GM10266 (cell line): ENCODE measurements around the gene CTU1.

Source experiments
- DNase-seq: peaks from one replicate; pipeline ENCODE4 v3.0.0; 2012; ENCODE audit errors: extremely low spot score
- TF ChIP-seq, protein P1 (sequence below): IDR thresholded peaks from 2 replicates; pipeline ENCODE4 v1.5.1; 2012; ENCODE audit warnings: mild to moderate bottlenecking, low read depth; ENCODE audit not compliant: control insufficient read depth, insufficient read depth; ENCODE audit errors: missing control alignments

Gene CTU1

GRCh38 chr19:51060973-51061372 is 47.2 kb downstream of the CTU1 start:
- TF ChIP-seq, protein P1, sequence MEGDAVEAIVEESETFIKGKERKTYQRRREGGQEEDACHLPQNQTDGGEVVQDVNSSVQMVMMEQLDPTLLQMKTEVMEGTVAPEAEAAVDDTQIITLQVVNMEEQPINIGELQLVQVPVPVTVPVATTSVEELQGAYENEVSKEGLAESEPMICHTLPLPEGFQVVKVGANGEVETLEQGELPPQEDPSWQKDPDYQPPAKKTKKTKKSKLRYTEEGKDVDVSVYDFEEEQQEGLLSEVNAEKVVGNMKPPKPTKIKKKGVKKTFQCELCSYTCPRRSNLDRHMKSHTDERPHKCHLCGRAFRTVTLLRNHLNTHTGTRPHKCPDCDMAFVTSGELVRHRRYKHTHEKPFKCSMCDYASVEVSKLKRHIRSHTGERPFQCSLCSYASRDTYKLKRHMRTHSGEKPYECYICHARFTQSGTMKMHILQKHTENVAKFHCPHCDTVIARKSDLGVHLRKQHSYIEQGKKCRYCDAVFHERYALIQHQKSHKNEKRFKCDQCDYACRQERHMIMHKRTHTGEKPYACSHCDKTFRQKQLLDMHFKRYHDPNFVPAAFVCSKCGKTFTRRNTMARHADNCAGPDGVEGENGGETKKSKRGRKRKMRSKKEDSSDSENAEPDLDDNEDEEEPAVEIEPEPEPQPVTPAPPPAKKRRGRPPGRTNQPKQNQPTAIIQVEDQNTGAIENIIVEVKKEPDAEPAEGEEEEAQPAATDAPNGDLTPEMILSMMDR, result no peak
- DNase-seq, result no peak

DNA sequence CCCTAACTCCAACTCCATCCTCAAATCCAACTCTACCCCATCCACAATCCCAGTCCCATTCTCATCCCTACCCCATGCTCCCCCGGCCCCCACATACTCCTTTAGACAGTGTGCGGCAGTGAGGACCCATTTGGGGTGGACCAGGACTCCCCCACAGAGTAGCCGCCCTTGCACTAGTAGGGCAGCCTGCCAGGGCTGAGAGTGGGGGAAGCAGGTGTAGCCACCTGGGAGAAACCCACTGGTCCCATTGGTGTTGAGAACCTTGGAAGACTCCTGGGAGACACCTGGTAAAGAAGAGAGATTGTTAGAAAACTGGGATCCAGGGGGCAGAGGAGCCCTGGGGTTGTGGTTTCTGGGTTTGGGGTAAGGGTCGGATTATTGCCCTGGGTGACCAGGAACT is 47.9 kb downstream of the CTU1 start:
- TF ChIP-seq, protein P1, result no peak
- DNase-seq, result no peak

- DNase-seq, result no peak
- TF ChIP-seq, protein P1, result no peak
Observed at GRCh38 chr19:51059715-51060114, 48.5 kb downstream of the CTU1 start.

DNA sequence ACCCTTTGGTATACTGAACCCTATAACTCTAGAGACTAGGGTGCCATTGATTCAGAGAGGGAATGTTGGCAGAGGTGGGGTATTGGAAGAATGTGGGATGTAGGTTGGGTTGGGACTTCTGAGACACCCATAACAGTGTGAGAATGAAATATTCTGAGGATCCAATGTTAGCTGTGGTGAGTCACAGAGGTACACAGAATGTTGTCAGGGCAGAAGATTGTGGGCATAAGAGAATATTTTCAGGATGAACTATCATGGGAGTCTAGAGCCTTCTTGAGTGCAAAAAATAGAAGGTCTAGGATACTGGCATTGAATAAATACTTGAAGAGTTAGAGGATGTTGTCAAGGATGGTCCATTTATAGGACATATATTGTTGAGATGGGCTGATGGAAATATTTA is 52.3 kb downstream of the CTU1 start:
- TF ChIP-seq, protein P1, result no peak
- no peak for DNase-seq
